ENCODE data around the gene F5. TPM values are rescaled to one million over a fixed set of nuclear protein-coding genes. Genes with fewer than 3 reads are reported as not detected.
A peak's percentile ranks its signal among the peaks of the same experiment; 100 is the strongest.
"Not testable (repeated sequence)": the region's sequence is repeated elsewhere in the genome, so short reads cannot be mapped to it uniquely, and the experiment has no call there.

F5 gene
- polyA plus RNA-seq, 3 donors = 4.2 to 5.6 (median 5.2) TPM

GRCh38 chr1:169563019-169563615 is 23.2 kb downstream of the F5 start:
- no peak for DNase-seq (ENCODE audit: extremely low read depth in 1 of 11, low read depth in 9 of 11, low spot score in 4 of 11)

GRCh38 chr1:169561692-169562091 is 24.6 kb downstream of the F5 start:
- DNase-seq (ENCODE audit: extremely low read depth in 1 of 11, low read depth in 9 of 11, low spot score in 4 of 11) = no peak

GRCh38 chr1:169557131-169557530 is 29.1 kb downstream of the F5 start:
- no peak for DNase-seq (ENCODE audit: extremely low read depth in 1 of 11, low read depth in 9 of 11, low spot score in 4 of 11)

- peak in 4 of 11 donors; percentile 34 to 53 (median 40) for DNase-seq (ENCODE audit: extremely low read depth in 1 of 11, low read depth in 9 of 11, low spot score in 4 of 11)
Observed at GRCh38 chr1:169550294-169550693, 36.0 kb downstream of the F5 start.

- DNase-seq (ENCODE audit: extremely low read depth in 1 of 11, low read depth in 9 of 11, low spot score in 4 of 11) = no peak
Observed at GRCh38 chr1:169548282-169548681, 38.0 kb downstream of the F5 start.

GRCh38 chr1:169546087-169546995 is 39.9 kb downstream of the F5 start:
- DNase-seq (ENCODE audit: extremely low read depth in 1 of 11, low read depth in 9 of 11, low spot score in 4 of 11) = peak; percentile 38 to 72 (median 59)

- no peak for DNase-seq (ENCODE audit: extremely low read depth in 1 of 11, low read depth in 9 of 11, low spot score in 4 of 11)
Observed at GRCh38 chr1:169545472-169545871, 40.8 kb downstream of the F5 start.

- DNase-seq (ENCODE audit: extremely low read depth in 1 of 11, low read depth in 9 of 11, low spot score in 4 of 11) = no peak
Observed at GRCh38 chr1:169538998-169539871, 47.0 kb downstream of the F5 start.

GRCh38 chr1:169534653-169535052 is 51.6 kb downstream of the F5 start:
- DNase-seq (ENCODE audit: extremely low read depth in 1 of 11, low read depth in 9 of 11, low spot score in 4 of 11) = no peak

- DNase-seq (ENCODE audit: extremely low read depth in 1 of 11, low read depth in 9 of 11, low spot score in 4 of 11) = not testable (repeated sequence)
Observed at GRCh38 chr1:169533528-169534190, 52.6 kb downstream of the F5 start.

GRCh38 chr1:169530448-169530847 is 55.8 kb downstream of the F5 start:
- DNase-seq (ENCODE audit: extremely low read depth in 1 of 11, low read depth in 9 of 11, low spot score in 4 of 11) = no peak

- peak in 8 of 11 donors; percentile 10 to 66 (median 24) for DNase-seq (ENCODE audit: extremely low read depth in 1 of 11, low read depth in 9 of 11, low spot score in 4 of 11)
Observed at GRCh38 chr1:169529068-169529642, 57.1 kb downstream of the F5 start.

GRCh38 chr1:169528215-169529067 is 57.8 kb downstream of the F5 start:
- no peak for DNase-seq (ENCODE audit: extremely low read depth in 1 of 11, low read depth in 9 of 11, low spot score in 4 of 11)

- DNase-seq (ENCODE audit: extremely low read depth in 1 of 11, low read depth in 9 of 11, low spot score in 4 of 11) = no peak
Observed at GRCh38 chr1:169527451-169528214, 58.6 kb downstream of the F5 start.

GRCh38 chr1:169527001-169527400 is 59.3 kb downstream of the F5 start:
- no peak for DNase-seq (ENCODE audit: extremely low read depth in 1 of 11, low read depth in 9 of 11, low spot score in 4 of 11)

GRCh38 chr1:169526120-169526832 is 60.0 kb downstream of the F5 start:
- DNase-seq (ENCODE audit: extremely low read depth in 1 of 11, low read depth in 9 of 11, low spot score in 4 of 11) = no peak
